Measurements from ENCODE around the gene IFIT1B.
"Not testable (repeated sequence)": the region's sequence is repeated elsewhere in the genome, so short reads cannot be mapped to it uniquely, and the experiment has no call there.

Gene IFIT1B

GRCh38 chr10:89348975-89349374, 28.9 kb upstream of the IFIT1B start:
- no peak for DNase-seq

GRCh38 chr10:89350631-89351315, 27.1 kb upstream of the IFIT1B start:
- DNase-seq: not testable (repeated sequence)

DNA sequence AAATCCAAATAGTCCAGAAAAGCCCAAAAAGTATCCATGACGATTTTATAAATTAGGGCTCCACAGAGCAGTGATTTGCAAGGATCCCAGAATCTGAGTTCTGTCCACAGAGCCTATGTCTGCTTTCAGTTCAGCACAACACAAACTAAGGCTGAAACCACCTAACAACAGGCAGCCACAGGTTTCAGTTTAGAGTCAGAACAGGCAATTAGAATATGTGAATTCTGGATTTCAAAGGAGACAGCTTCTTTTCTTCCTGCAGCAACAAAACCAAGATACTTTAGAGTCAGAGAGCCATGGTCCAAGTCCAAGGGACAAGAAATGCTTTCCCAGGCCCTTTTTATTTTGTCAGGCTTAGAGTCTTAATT, 26.5 kb upstream of the IFIT1B start:
- DNase-seq: no peak

DNA sequence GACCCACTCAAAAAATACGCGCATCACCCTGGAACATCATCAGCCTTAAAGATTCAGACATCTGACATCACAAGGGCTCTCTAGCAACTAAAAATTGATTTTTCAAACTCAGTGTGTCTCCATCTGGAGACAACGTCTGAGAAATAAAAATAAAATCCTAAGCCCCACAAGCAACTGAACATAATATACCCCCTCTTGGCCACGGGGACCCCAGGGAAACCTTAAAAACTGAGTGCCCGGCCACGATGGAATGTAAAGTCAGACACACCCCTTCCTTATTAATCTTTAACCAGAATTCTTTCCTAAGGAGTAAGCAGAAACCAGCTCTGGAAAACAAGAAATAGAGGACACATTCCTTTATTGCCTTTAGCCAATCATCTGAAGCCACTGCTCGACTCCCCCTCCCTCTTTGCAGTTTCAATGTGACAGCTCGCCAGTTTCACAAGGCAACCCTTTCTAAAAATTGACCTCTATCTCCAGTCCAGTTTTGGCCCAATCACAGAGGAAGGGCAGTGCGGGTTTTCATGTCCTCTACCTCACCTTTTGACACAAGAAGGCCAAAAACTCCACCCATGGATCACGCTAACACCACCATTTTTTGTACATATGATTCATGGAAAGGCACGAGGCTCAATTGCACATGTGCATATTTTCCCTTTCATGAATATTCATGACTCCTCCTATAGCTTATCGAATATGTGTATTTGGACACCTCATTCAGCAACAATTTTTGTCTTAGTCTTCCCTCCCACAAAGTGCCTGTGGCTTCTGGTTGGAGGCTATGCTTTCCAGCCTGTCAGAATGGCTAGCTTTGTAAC, 25.9 kb upstream of the IFIT1B start:
- no peak for DNase-seq

DNA sequence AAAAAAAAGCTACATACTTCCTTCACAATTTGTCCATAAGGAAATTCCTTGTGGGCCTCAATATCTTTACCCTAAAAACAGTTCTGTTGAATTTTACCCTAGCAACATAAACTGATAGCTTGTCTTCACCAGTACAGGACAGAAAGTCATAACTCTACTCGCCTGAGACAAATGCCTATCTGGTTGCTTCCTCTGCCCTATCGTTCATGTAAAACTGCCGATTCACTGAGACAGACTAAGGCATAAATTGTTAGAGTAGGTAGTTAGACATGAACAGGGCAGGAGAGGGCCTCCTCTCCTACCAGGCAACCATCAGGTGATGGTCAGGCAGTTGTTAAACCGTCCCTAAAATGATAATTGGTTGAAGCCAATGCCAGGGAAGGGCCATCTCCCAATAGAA, 25.1 kb upstream of the IFIT1B start:
- DNase-seq: no peak

- DNase-seq: no peak
These were observed 22.4 kb upstream of the IFIT1B start for GRCh38 chr10:89355394-89355931.

GRCh38 chr10:89357096-89357495, 20.8 kb upstream of the IFIT1B start:
- no peak for DNase-seq

- no peak for DNase-seq
These were observed 19.9 kb upstream of the IFIT1B start for GRCh38 chr10:89357975-89358374.

DNA sequence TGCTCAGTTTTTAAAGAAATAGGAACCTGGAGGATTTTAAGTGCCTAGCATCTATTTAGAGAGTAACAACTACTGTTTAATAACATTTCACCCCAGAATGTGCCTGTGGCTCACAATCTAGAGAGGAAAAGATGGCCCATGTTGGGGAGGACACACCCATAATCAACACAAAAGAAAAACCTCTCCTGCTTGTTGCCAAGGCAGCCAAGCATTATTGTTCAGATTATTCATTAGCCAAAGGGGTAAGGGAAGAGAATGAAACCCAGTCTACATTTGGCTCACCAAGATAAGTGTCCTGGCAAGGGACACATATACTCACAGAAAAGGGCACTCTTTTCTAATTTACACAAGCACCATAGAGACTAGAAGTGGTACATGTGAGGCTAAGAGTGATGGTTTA, 17.7 kb upstream of the IFIT1B start:
- no peak for DNase-seq

GRCh38 chr10:89362929-89363328, 14.9 kb upstream of the IFIT1B start:
- DNase-seq: no peak

- no peak for DNase-seq
These were observed 14.0 kb upstream of the IFIT1B start for GRCh38 chr10:89363729-89364442.

DNA sequence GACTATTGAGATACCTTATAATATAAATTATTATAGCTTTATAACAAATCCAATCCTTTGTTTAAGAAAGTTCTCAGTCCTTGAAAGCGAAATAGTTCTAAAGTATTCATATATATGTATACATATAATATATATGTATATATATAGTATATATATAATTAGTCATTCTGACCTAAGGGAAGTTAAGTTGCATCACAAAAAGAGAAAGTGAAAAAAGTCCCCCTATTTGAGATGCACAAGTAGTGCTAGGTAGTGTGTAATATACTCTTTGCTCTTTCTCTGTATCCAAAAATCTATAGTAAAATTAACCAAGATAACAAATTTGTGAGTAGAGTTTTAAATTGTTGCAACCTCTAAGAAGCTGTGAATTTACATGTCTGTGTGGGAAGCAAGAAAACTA, 13.3 kb upstream of the IFIT1B start:
- no peak for DNase-seq

GRCh38 chr10:89367529-89367928, 10.3 kb upstream of the IFIT1B start:
- no peak for DNase-seq

- no peak for DNase-seq
These were observed 9.7 kb upstream of the IFIT1B start for GRCh38 chr10:89368129-89368528.

DNA sequence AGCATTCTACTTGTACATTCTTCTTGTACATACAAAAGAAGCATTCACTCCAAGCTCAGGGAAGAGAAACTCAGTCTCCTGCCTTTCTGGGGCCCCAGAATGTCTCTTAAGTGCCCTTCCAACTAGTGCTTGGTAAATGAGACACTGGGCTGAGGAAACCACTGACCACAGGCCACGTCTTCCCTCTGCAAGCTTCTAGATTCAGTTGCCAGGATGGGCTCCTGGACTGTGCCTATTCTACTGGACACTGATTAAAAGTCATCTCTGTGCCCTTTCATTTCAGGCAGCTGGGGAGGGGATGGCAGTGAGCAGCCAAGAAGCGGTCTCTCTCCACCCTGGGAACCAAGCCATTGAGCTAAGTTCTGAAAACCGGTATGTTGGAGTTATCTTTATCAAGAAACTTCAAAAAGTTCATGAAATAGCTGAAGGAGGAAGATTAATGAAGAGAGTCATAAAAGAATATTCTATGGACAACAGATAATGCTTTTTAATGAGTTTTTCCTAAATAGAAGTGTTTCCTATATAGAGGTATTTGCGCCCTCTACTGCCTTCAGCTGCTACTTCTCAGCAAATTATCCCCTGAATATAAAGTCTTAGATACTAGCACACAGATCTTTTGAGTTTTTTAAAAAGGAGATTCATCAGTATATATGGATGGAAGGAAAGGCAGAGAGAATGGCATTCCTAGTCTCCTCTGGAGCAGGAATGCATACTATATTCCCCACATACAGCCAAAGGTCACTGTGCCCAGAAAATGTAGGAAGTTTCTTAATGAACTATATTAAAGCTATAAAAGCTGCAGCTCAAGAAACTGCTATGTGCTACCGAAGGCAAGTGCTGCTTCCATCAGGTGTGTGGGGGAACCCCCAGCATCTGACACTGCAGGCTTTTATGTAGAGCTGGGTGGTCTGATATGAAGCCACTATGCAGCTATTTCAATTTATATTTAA, 8.4 kb upstream of the IFIT1B start:
- DNase-seq: no peak

DNA sequence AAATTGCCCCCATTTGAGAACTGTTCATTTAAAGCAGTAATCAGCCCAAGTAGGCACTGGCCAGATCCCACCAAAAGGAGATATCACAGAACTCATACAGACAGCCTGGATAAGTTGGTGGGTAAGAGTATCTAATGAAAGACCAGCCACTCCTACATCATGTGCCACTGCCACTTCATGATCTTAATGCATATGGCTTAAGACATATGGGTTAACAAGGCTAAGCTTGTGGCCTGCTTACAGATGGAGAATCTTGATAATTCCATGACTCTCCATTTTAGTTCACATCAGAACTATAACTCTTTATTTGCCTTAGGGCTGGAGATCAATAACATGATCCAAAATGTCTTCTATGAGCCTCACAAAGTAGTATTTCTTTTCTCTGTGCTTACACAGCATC, 6.8 kb upstream of the IFIT1B start:
- no peak for DNase-seq

- DNase-seq: no peak
These were observed 5.9 kb upstream of the IFIT1B start for GRCh38 chr10:89371987-89372386.

DNA sequence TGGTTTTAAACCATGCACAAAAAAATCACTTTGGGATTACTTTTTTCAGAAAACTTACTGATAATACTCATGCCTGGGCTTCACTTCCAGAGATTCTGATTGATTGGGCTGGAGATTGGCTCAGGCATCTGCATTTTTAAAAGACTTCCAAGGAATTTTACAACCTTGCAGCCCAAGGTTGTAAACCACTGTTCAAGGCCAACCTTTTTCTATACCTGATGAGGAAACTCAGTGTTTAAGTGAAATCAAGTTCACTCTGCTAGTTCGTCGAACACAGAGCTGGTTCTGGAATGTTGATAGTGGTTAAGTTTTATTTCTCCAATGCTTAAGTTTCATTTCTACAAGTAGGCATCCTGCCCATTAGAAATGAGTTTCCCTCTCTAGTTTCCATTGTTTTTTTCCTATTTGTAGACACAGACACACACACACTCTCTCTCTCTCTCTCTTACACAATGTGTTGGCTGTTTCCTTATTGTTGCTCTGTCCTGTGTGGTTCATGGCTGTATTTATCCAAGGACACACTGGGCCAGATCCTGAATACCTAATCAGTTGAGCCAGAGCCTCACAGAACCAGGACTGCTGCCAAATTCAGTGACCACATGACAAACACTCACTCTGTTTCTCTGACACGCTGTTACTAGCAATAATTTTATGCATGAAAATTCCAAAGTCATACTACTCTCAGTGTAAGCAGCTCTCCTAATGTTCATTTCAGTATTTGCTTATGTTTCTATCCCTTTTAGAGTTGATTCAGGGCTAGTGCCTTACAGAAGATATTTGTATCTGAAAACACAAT, 3.7 kb upstream of the IFIT1B start:
- no peak for DNase-seq

GRCh38 chr10:89374713-89375141, 3.1 kb upstream of the IFIT1B start:
- DNase-seq: no peak

GRCh38 chr10:89379103-89379502, 1.2 kb downstream of the IFIT1B start:
- no peak for DNase-seq

- DNase-seq: no peak
These were observed 4.9 kb downstream of the IFIT1B start for GRCh38 chr10:89382757-89383156.

All from stimulated activated CD4-positive, alpha-beta T cell treated with anti-CD3 and anti-CD28 coated beads, Interleukin-12 subunit alpha, Interleukin-12 subunit beta, amount 100 ng/mL, for 4 hours (primary cell).